ENCODE measurements around the gene UBAC1.
"Not testable (repeated sequence)": the region's sequence is repeated elsewhere in the genome, so short reads cannot be mapped to it uniquely, and the experiment has no call there.

Gene UBAC1

GRCh38 chr9:135898634-135899407 is 62.4 kb downstream of the UBAC1 start:
- DNase-seq: no peak

- DNase-seq: no peak
These were observed 64.5 kb downstream of the UBAC1 start for GRCh38 chr9:135896626-135897025.

GRCh38 chr9:135896205-135896604 is 65.0 kb downstream of the UBAC1 start:
- no peak for DNase-seq

GRCh38 chr9:135895202-135895848 is 65.8 kb downstream of the UBAC1 start:
- DNase-seq: no peak

- no peak for DNase-seq
These were observed 68.1 kb downstream of the UBAC1 start for GRCh38 chr9:135893104-135893503.

- not testable (repeated sequence) for DNase-seq
These were observed 68.8 kb downstream of the UBAC1 start for GRCh38 chr9:135892327-135892726.

- DNase-seq: no peak
These were observed 70.0 kb downstream of the UBAC1 start for GRCh38 chr9:135891027-135891631.

GRCh38 chr9:135890190-135891026 is 70.8 kb downstream of the UBAC1 start:
- no peak for DNase-seq

GRCh38 chr9:135889564-135890189 is 71.5 kb downstream of the UBAC1 start:
- no peak for DNase-seq

- DNase-seq: no peak
These were observed 72.3 kb downstream of the UBAC1 start for GRCh38 chr9:135888766-135889394.

- no peak for DNase-seq
These were observed 72.9 kb downstream of the UBAC1 start for GRCh38 chr9:135888126-135888765.

- DNase-seq: peak; percentile 22 to 66 (median 54)
These were observed 73.6 kb downstream of the UBAC1 start for GRCh38 chr9:135887585-135888050.

GRCh38 chr9:135887021-135887507 is 74.1 kb downstream of the UBAC1 start:
- no peak for DNase-seq

- no peak for DNase-seq
These were observed 74.8 kb downstream of the UBAC1 start for GRCh38 chr9:135886147-135886981.

- no peak for DNase-seq
These were observed 75.9 kb downstream of the UBAC1 start for GRCh38 chr9:135885100-135885853.

- no peak for DNase-seq
These were observed 76.7 kb downstream of the UBAC1 start for GRCh38 chr9:135884328-135885035.

GRCh38 chr9:135883410-135884089 is 77.6 kb downstream of the UBAC1 start:
- no peak for DNase-seq
